GM21825 (cell line): ENCODE results near the gene MFSD2B.
"Not testable (repeated sequence)": the region's sequence is repeated elsewhere in the genome, so short reads cannot be mapped to it uniquely, and the experiment has no call there.

Experiments used
- ATAC-seq: cut with Tn5 transposase; IDR thresholded peaks from one replicate; pipeline ENCODE4 v1.9.1; 2021; ENCODE audit warnings: mild to moderate bottlenecking, moderate library complexity; ENCODE audit not compliant: unreplicated experiment

The MFSD2B gene

GRCh38 chr2:24009680-24010476 lies at the start of gene MFSD2B:
TSS of gene MFSD2B (plus strand) at chr2:24010085. CDS start at chr2:24010097, 12 bp downstream.
- ATAC-seq = no peak

- no peak for ATAC-seq
These were observed 42.0 kb upstream of the MFSD2B start for GRCh38 chr2:23967846-23968245.

GRCh38 chr2:23976883-23977282 lies 33.0 kb upstream of the MFSD2B start:
- no peak for ATAC-seq

GRCh38 chr2:23988371-23988770 lies 21.5 kb upstream of the MFSD2B start:
- no peak for ATAC-seq

- ATAC-seq = no peak
These were observed 17.0 kb upstream of the MFSD2B start for GRCh38 chr2:23992931-23993330.

- no peak for ATAC-seq
These were observed 16.1 kb upstream of the MFSD2B start for GRCh38 chr2:23993736-23994269.

GRCh38 chr2:23994567-23994966 lies 15.3 kb upstream of the MFSD2B start:
- no peak for ATAC-seq

- ATAC-seq = no peak
These were observed 2.2 kb upstream of the MFSD2B start for GRCh38 chr2:24007693-24008092.

GRCh38 chr2:24008672-24009366 lies 1.1 kb upstream of the MFSD2B start:
- no peak for ATAC-seq

- ATAC-seq = no peak
These were observed 562 bp upstream of the MFSD2B start for GRCh38 chr2:24009367-24009679.

- no peak for ATAC-seq
These were observed 778 bp downstream of the MFSD2B start for GRCh38 chr2:24010477-24011249.

- ATAC-seq = no peak
These were observed 1.6 kb downstream of the MFSD2B start for GRCh38 chr2:24011250-24012104.

- ATAC-seq = no peak
These were observed 2.8 kb downstream of the MFSD2B start for GRCh38 chr2:24012521-24013188.

- not testable (repeated sequence) for ATAC-seq
These were observed 5.0 kb downstream of the MFSD2B start for GRCh38 chr2:24014902-24015301.

GRCh38 chr2:24015562-24016375 lies 5.9 kb downstream of the MFSD2B start:
- no peak for ATAC-seq

GRCh38 chr2:24016376-24016761 lies 6.5 kb downstream of the MFSD2B start:
- no peak for ATAC-seq

GRCh38 chr2:24016853-24017703 lies 7.2 kb downstream of the MFSD2B start:
- no peak for ATAC-seq

- ATAC-seq = no peak
These were observed 7.8 kb downstream of the MFSD2B start for GRCh38 chr2:24017711-24018110.
